ENCODE data around the gene COL9A3.

The COL9A3 gene

GRCh38 chr20:62770916-62771315, 45.9 kb upstream of the COL9A3 start:
- no peak for DNase-seq (ENCODE audit: low spot score)
- TF ChIP-seq CTCF (IDR thresholded peaks at IDR 0.05; ENCODE audit: extremely low read depth, insufficient read depth, missing control alignments): no peak
- in situ Hi-C loops (cut with MboI; ENCODE audit: low pct_unique_long_range_greater_than_20kb, low sequenced_read_pairs, unreplicated experiment): no loop called here

DNA sequence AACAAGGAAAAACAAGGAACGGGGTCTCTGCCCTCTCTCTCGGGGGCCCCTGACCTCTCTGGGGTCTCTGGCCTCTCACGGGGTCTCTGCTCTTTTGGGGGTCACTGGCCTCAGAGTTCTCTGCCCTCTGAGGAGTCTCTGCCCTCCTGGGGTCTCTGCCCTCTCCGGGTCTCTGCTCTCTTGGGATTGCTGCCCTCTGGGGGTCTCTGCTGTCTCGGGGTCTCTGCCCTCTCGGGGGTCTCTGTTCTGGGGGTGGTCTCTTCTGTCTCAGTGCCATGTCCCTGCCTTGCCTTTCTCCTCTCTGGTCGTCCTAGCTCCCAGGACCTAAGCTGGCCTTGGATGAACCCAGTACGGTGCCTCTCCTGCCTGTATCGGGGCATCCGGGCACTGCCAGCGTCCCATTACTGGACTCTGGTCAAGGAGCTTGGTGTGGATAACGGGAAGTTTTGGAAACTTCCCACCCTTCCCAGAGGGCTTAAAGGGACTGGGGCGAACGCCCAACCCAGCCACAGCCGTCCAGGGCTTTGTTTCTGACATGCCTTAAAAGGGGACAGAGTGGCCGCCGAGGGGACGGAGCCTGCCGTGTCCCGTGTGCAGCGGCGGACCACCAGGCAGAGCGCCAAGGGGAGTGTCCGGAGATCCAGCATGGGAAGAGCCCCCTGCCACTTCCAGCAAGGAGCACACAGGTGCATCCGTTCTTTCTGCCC, 45.3 kb upstream of the COL9A3 start:
- TF ChIP-seq CTCF (IDR thresholded peaks at IDR 0.05; ENCODE audit: extremely low read depth, insufficient read depth, missing control alignments): no peak
- in situ Hi-C loops (cut with MboI; ENCODE audit: low pct_unique_long_range_greater_than_20kb, low sequenced_read_pairs, unreplicated experiment): no loop called here
- no peak for DNase-seq (ENCODE audit: low spot score)

GRCh38 chr20:62772103-62772611, 44.7 kb upstream of the COL9A3 start:
- in situ Hi-C loops (cut with MboI; ENCODE audit: low pct_unique_long_range_greater_than_20kb, low sequenced_read_pairs, unreplicated experiment): no loop called here
- no peak for TF ChIP-seq CTCF (IDR thresholded peaks at IDR 0.05; ENCODE audit: extremely low read depth, insufficient read depth, missing control alignments)
- DNase-seq (ENCODE audit: low spot score): no peak

DNA sequence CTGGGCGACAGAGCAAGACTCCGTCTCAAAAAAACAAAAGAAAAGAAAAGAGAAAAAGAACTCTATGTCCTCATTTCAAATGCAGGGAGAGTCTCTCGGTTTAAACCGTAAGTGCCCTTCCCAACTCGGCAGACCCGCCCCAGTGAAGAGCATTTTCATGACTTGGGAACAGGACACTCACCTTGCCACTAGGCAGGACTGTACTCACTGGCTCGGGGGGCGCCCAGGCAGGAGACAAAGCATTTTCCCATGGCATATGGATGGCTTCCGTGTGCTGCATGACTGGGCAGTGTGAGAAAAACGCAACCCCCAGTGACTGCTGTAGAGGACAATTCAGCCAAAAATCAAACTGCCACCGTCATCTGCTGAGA, 44.2 kb upstream of the COL9A3 start:
- no peak for TF ChIP-seq CTCF (IDR thresholded peaks at IDR 0.05; ENCODE audit: extremely low read depth, insufficient read depth, missing control alignments)
- in situ Hi-C loops (cut with MboI; ENCODE audit: low pct_unique_long_range_greater_than_20kb, low sequenced_read_pairs, unreplicated experiment): no loop called here
- DNase-seq (ENCODE audit: low spot score): no peak

GRCh38 chr20:62772990-62773844, 43.6 kb upstream of the COL9A3 start:
- TF ChIP-seq CTCF (IDR thresholded peaks at IDR 0.05; ENCODE audit: extremely low read depth, insufficient read depth, missing control alignments): no peak
- no peak for DNase-seq (ENCODE audit: low spot score)
- in situ Hi-C loops (cut with MboI; ENCODE audit: low pct_unique_long_range_greater_than_20kb, low sequenced_read_pairs, unreplicated experiment): no loop called here

- no peak for DNase-seq (ENCODE audit: low spot score)
- in situ Hi-C loops (cut with MboI; ENCODE audit: low pct_unique_long_range_greater_than_20kb, low sequenced_read_pairs, unreplicated experiment): no loop called here
- no peak for TF ChIP-seq CTCF (IDR thresholded peaks at IDR 0.05; ENCODE audit: extremely low read depth, insufficient read depth, missing control alignments)
Measured at GRCh38 chr20:62773845-62774714, 42.8 kb upstream of the COL9A3 start.
